Suppressor macrophage treated with lipopolysaccharide for 1 hour (primary cell): ENCODE results near the gene SIPA1L3.
"Not testable (repeated sequence)": the region's sequence is repeated elsewhere in the genome, so short reads cannot be mapped to it uniquely, and the experiment has no call there.

Experiments
- DNase-seq, 3 donors: peaks; one replicate each; pipeline ENCODE4 v3.0.0-alpha.2; 2020 to 2022

SIPA1L3 gene

GRCh38 chr19:38046254-38047048 lies 139.4 kb downstream of the SIPA1L3 start:
- no peak for DNase-seq

- no peak for DNase-seq
Measured at GRCh38 chr19:38047049-38047438, 140.0 kb downstream of the SIPA1L3 start.

- DNase-seq, result no peak
Measured at GRCh38 chr19:38047641-38048040, 140.6 kb downstream of the SIPA1L3 start.

- DNase-seq, result peak; percentile 74 to 89 (median 81)
Measured at GRCh38 chr19:38049105-38049649, 142.2 kb downstream of the SIPA1L3 start.

- DNase-seq, result no peak
Measured at GRCh38 chr19:38055010-38055409, 148.0 kb downstream of the SIPA1L3 start.

GRCh38 chr19:38055655-38056521 lies 148.9 kb downstream of the SIPA1L3 start:
- no peak for DNase-seq

GRCh38 chr19:38056646-38057045 lies 149.6 kb downstream of the SIPA1L3 start:
- DNase-seq, result no peak

GRCh38 chr19:38057959-38058690 lies 151.1 kb downstream of the SIPA1L3 start:
- DNase-seq, result no peak

GRCh38 chr19:38059897-38060296 lies 152.9 kb downstream of the SIPA1L3 start:
- peak; percentile 32 to 43 (median 42) for DNase-seq

GRCh38 chr19:38060331-38060730 lies 153.3 kb downstream of the SIPA1L3 start:
- DNase-seq, result no peak

- DNase-seq, result no peak
Measured at GRCh38 chr19:38061294-38061693, 154.3 kb downstream of the SIPA1L3 start.

- no peak for DNase-seq
Measured at GRCh38 chr19:38062959-38063761, 156.2 kb downstream of the SIPA1L3 start.

GRCh38 chr19:38063928-38064327 lies 156.9 kb downstream of the SIPA1L3 start:
- no peak for DNase-seq

- DNase-seq, result no peak
Measured at GRCh38 chr19:38064661-38065425, 157.8 kb downstream of the SIPA1L3 start.

GRCh38 chr19:38065775-38066174 lies 158.8 kb downstream of the SIPA1L3 start:
- DNase-seq, result not testable (repeated sequence)

- no peak for DNase-seq
Measured at GRCh38 chr19:38068826-38069225, 161.8 kb downstream of the SIPA1L3 start.

- DNase-seq, result no peak
Measured at GRCh38 chr19:38070573-38070972, 163.6 kb downstream of the SIPA1L3 start.

- DNase-seq, result not testable (repeated sequence)
Measured at GRCh38 chr19:38071054-38071453, 164.0 kb downstream of the SIPA1L3 start.

- no peak for DNase-seq
Measured at GRCh38 chr19:38071647-38072046, 164.6 kb downstream of the SIPA1L3 start.

GRCh38 chr19:38072776-38073750 lies 166.1 kb downstream of the SIPA1L3 start:
- DNase-seq, result peak; percentile 51 to 65 (median 57)
